Natural killer cell (primary cell): Measurements from ENCODE around the gene DOCK11. TPM values are rescaled to one million over a fixed set of nuclear protein-coding genes. Genes with fewer than 3 reads are reported as not detected.

Source experiments
- ATAC-seq, 3 donors: fragments of 150-1000 bp in 2 of 3; fragments of 200-7000 bp in 1 of 3; cut with Tn5 transposase; 1 replicate in 1 of 3; 2 replicates in 2 of 3; pipeline ENCODE4 v1.10.0; 2021; ENCODE audit warnings: mild to moderate bottlenecking in 2 of 3, moderate library complexity in 2 of 3
- DNase-seq, 2 donors: peaks; one replicate each; pipeline versions ENCODE4 v3.0.0 to v3.0.0-alpha.2; 2013 to 2021; ENCODE audit warnings: mixed read lengths in 1 of 2
- H3K27ac ChIP-seq: one replicate; pipeline ENCODE4 v1.5.1; 2013; ENCODE audit warnings: mild to moderate bottlenecking, low read length
- H3K27me3 ChIP-seq: one replicate; pipeline ENCODE4 v1.6.1; 2013; ENCODE audit warnings: low read length; ENCODE audit not compliant: control insufficient read depth, insufficient read depth
- H3K36me3 ChIP-seq: one replicate; pipeline ENCODE4 v1.6.1; 2013; ENCODE audit warnings: low read length; ENCODE audit not compliant: control insufficient read depth, insufficient read depth
- H3K4me1 ChIP-seq: one replicate; pipeline ENCODE4 v1.6.1; 2013; ENCODE audit warnings: low read length; ENCODE audit not compliant: control insufficient read depth, insufficient read depth
- H3K4me3 ChIP-seq: one replicate; pipeline ENCODE4 v1.5.1; 2013; ENCODE audit warnings: low read length
- H3K9me3 ChIP-seq: one replicate; pipeline ENCODE4 v1.6.1; 2013; ENCODE audit warnings: low read length; ENCODE audit not compliant: control insufficient read depth, insufficient read depth
- H3K27ac Mint-ChIP-seq, 2 donors: one replicate each; pipeline ENCODE4 v1.8.0; 2022; ENCODE audit warnings: mild to moderate bottlenecking in 2 of 2, mixed read lengths in 2 of 2, moderate library complexity in 1 of 2
- H3K27me3 Mint-ChIP-seq, 2 donors: one replicate each; pipeline ENCODE4 v1.8.0; 2022; ENCODE audit warnings: low read depth in 2 of 2, mixed read lengths in 2 of 2
- H3K36me3 Mint-ChIP-seq: one replicate; pipeline ENCODE4 v1.8.0; 2022; ENCODE audit warnings: mixed read lengths
- H3K4me1 Mint-ChIP-seq, 2 donors: one replicate each; pipeline ENCODE4 v1.8.0; 2022; ENCODE audit warnings: mixed read lengths in 2 of 2
- H3K4me3 Mint-ChIP-seq: one replicate; pipeline ENCODE4 v1.8.0; 2022; ENCODE audit warnings: mild to moderate bottlenecking, moderate library complexity, mixed read lengths
- H3K9me3 Mint-ChIP-seq, 2 donors: one replicate each; pipeline ENCODE4 v1.8.0; 2022; ENCODE audit warnings: mixed read lengths in 2 of 2
- WGBS: methylation state at CpG from one replicate; pipeline ENCODE4 v1.1.7; 2013; ENCODE audit warnings: missing lambda C conversion rate; ENCODE audit not compliant: insufficient coverage; 5-methylcytosine and 5-hydroxymethylcytosine counted together
- intact Hi-C: fragments of 100-400 bp; cut with micrococcal nuclease; formaldehyde crosslinking; loops from one replicate; pipeline ENCODE4 v1.14.2; 2022
- total RNA-seq, 4 donors: library from RNA; stranded (reverse); fragments of 120-200 nt in 1 of 4; gene quantifications; one replicate each; pipeline versions ENCODE4 v1.2.3 to v1.2.4, GENCODE V29; 2013 to 2022
- TF ChIP-seq, protein P1 (sequence below): fragments of 200-600 bp; IDR thresholded peaks from one replicate; pipeline ENCODE4 v1.8.0; 2022; ENCODE audit warnings: antibody characterized with exemption

DOCK11 gene
- total RNA-seq, 3 donors from 2014 or later (not counting 1 experiment from before 2014, with no cell fraction given) = 108 to 130 (median 117) TPM

DNA sequence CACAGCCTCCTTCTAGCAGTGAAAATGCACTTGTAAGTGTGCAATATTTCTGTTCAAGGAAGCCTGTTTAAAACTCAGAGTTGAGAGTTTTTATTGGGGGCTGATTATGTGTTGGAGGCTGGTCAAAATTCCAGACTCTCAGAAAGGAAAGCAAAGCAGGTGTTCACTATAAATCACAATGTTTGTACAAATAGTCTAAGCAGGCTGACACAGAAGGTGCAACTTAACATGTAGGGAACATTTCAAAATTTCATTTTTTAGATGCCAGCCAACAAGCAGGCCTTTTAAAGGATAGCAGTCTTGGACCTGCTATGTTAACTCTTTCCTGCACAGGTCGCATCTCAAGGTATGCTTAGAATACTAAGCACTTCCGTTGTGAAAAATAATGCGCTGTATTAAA lies 119.5 kb downstream of the DOCK11 start:
- no peak overlapping the region for H3K4me3 Mint-ChIP-seq
- DNase-seq = no peak
- TF ChIP-seq, protein P1, sequence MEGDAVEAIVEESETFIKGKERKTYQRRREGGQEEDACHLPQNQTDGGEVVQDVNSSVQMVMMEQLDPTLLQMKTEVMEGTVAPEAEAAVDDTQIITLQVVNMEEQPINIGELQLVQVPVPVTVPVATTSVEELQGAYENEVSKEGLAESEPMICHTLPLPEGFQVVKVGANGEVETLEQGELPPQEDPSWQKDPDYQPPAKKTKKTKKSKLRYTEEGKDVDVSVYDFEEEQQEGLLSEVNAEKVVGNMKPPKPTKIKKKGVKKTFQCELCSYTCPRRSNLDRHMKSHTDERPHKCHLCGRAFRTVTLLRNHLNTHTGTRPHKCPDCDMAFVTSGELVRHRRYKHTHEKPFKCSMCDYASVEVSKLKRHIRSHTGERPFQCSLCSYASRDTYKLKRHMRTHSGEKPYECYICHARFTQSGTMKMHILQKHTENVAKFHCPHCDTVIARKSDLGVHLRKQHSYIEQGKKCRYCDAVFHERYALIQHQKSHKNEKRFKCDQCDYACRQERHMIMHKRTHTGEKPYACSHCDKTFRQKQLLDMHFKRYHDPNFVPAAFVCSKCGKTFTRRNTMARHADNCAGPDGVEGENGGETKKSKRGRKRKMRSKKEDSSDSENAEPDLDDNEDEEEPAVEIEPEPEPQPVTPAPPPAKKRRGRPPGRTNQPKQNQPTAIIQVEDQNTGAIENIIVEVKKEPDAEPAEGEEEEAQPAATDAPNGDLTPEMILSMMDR = no peak
- no peaks in the 10 kb centered on the region for H3K27me3 ChIP-seq
- intact Hi-C loops = no loop called here
- H3K9me3 Mint-ChIP-seq = no peaks in the 10 kb centered on the region
- no peak overlapping the region for H3K27ac Mint-ChIP-seq
- no peaks in the 10 kb centered on the region for H3K27me3 Mint-ChIP-seq
- H3K27ac ChIP-seq = no peak overlapping the region
- H3K36me3 Mint-ChIP-seq = no peaks in the 10 kb centered on the region
- no peaks in the 10 kb centered on the region for H3K9me3 ChIP-seq
- H3K36me3 ChIP-seq = peaks cover 69% of the 10 kb centered on the region
- H3K4me1 ChIP-seq = no peaks in the 10 kb centered on the region
- 100% methylated on average over 2 of the region's 3 CpGs for WGBS
- H3K4me1 Mint-ChIP-seq = peaks cover 0 to 9% of the 10 kb centered on the region in 2 donors
- H3K4me3 ChIP-seq = no peak overlapping the region
- no peak for ATAC-seq

DNA sequence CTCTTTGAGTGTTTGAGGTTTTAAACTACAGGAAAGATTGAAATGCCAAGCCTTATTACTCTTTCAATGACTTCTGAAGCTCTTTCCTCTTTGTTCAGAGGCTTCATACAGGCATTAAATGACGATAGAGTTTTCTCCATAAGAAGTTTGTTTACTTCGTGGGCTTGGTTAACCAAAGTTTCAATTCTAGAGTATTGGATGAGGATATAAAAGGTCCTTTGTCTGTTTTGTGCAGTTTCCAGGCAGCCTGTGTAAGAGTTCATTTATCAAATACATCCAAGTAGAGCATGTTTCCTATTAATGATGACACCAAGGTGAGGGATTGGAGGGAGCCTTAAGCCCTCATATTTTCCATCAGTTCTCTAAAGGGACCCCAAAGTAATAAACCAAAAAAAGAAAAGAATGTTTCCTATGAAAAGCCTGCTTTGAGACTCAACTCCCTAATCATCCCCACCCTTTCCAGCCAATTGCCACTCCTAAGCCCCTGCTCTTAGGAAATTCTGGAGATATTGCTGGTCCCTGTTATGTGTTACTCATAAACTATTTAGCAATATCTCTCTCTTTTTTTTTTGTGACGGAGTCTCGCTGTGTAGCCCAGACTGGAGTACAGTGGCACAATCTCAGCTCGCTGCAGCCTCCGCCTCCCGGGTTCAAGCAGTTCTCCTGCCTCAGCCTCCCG lies 125.6 kb downstream of the DOCK11 start:
- Histone ChIP-seq H3K4me3 (no peak overlapping the region), H3K9me3 (no peaks in the 10 kb centered on the region), H3K4me1 (no peaks in the 10 kb centered on the region), H3K27ac (no peak overlapping the region), H3K36me3 (peaks cover 49% of the 10 kb centered on the region), H3K27me3 (no peaks in the 10 kb centered on the region)
- Mint-ChIP-seq H3K36me3 (peaks cover 6% of the 10 kb centered on the region), H3K4me3 (no peak overlapping the region), H3K4me1 (no peaks in the 10 kb centered on the region), H3K27me3 (no peaks in the 10 kb centered on the region), H3K27ac (no peak overlapping the region), H3K9me3 (no peaks in the 10 kb centered on the region)
- intact Hi-C loops = no loop called here
- ATAC-seq (no peak), DNase-seq (no peak)
- WGBS = over 99% methylated on average over 8 of the region's 8 CpGs
- TF ChIP-seq, protein P1 = no peak

DNA sequence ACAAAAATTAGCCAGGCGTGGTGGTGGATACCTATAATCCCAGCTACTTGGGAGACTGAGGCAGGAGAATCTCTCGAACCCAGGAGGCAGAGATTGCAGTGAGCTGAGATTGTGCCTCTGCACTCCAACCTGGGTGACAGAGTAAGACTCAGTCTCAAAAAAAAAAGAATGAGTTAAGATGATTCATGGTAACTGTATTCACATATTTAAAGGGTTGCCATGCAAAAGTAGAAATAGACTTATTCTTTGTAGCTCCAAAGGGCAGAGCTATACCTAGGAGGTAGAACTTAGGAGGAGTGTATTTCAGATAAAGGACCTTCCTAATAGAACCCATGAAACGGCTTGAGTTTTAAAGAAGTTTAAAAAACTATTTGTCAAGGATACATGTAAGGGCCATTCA lies 127.4 kb downstream of the DOCK11 start:
- Mint-ChIP-seq H3K27me3 (no peaks in the 10 kb centered on the region), H3K4me1 (no peaks in the 10 kb centered on the region), H3K9me3 (no peaks in the 10 kb centered on the region), H3K36me3 (peaks cover 6% of the 10 kb centered on the region), H3K27ac (peak overlapping the region; percentile 52 to 59), H3K4me3 (no peak overlapping the region)
- Histone ChIP-seq H3K4me1 (no peaks in the 10 kb centered on the region), H3K27me3 (no peaks in the 10 kb centered on the region), H3K36me3 (peaks cover 49% of the 10 kb centered on the region), H3K4me3 (no peak overlapping the region), H3K9me3 (no peaks in the 10 kb centered on the region), H3K27ac (no peak overlapping the region)
- 100% methylated on average over 3 of the region's 3 CpGs for WGBS
- DNase-seq (no peak), ATAC-seq (no peak)
- TF ChIP-seq, protein P1 = no peak
- intact Hi-C loops = no loop called here

DNA sequence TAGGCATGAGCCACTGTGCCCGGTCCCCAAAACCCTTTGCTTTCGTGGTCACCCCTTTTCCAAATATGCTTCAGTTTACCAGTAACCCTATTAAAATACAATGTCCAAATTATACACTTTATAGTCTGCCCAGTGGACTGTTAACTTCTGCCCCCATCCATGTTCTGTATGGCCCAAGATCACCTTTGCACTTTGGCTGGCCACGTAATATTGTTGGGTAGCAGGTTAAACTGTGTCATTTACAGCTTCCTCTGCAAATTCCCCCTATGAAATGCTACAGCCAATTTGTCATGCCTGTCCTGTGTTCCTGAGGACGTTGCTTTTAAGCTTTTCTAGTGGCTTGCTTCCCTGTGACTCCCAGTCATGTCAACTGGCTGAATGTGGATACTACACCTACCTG lies 130.7 kb downstream of the DOCK11 start:
- H3K4me1 Mint-ChIP-seq = no peaks in the 10 kb centered on the region
- H3K4me3 Mint-ChIP-seq = no peak overlapping the region
- peak overlapping the region in 1 of 2 donors; percentile 48 for H3K27ac Mint-ChIP-seq
- Histone ChIP-seq H3K27ac (no peak overlapping the region), H3K36me3 (peaks cover 67% of the 10 kb centered on the region), H3K4me1 (no peaks in the 10 kb centered on the region), H3K27me3 (no peaks in the 10 kb centered on the region), H3K4me3 (no peak overlapping the region), H3K9me3 (no peaks in the 10 kb centered on the region)
- TF ChIP-seq, protein P1 = no peak
- H3K36me3 Mint-ChIP-seq = peaks cover 6% of the 10 kb centered on the region
- no peak for ATAC-seq
- intact Hi-C loops = no loop called here
- WGBS = 94% methylated on average over 3 of the region's 4 CpGs
- DNase-seq = no peak
- no peaks in the 10 kb centered on the region for H3K9me3 Mint-ChIP-seq
- H3K27me3 Mint-ChIP-seq = no peaks in the 10 kb centered on the region
